ENCODE data around the gene GYPB.
"Not testable (repeated sequence)": the region's sequence is repeated elsewhere in the genome, so short reads cannot be mapped to it uniquely, and the experiment has no call there.

DNA sequence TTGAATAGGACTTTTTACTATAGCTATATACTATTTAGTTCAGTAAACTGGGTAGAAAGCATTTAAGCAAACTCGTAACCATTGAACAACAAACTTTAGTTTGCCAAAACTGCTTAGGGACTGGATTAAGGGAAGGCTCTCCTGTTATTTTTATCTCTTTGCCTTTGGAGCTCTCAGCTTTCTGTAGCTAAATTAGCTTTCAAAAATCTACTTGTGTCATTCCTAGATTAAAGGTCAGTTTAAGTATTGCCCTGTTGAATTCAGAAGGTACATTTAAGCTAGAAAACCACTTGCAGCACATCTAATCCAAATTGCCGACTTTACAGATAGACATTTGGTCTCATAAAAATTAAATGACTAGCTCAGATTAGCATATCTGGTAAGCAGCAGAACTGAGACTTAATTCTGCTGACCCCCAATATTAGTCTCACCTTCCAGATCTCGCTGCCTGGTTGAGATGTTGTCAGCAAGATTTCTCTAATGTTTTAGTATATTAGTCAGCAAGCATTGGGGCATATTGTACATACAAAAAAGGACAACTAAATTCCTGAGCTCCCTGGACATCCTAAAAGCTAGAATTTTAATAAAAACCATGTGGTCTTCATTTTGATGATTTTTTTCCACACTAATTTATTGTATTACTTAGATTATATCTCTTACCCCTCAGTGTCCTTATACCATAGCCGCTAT lies 14.2 kb downstream of the GYPB start:
- TF ChIP-seq, protein P1, sequence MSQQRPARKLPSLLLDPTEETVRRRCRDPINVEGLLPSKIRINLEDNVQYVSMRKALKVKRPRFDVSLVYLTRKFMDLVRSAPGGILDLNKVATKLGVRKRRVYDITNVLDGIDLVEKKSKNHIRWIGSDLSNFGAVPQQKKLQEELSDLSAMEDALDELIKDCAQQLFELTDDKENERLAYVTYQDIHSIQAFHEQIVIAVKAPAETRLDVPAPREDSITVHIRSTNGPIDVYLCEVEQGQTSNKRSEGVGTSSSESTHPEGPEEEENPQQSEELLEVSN (IDR thresholded peaks at IDR 0.05; ENCODE audit: borderline replicate concordance, low read depth), result not testable (repeated sequence)
- TF ChIP-seq RFX5 (IDR thresholded peaks at IDR 0.05); SREBF2 (IDR thresholded peaks at IDR 0.05); RAD21 (conservative IDR thresholded peaks at IDR 0.05 in 1 of 2, IDR thresholded peaks at IDR 0.05 in 1 of 2); TP53 (CRISPR knock-in tag; IDR thresholded peaks at IDR 0.05); EP300 (IDR thresholded peaks at IDR 0.05): not testable (repeated sequence)
- TF ChIP-seq, protein P2, sequence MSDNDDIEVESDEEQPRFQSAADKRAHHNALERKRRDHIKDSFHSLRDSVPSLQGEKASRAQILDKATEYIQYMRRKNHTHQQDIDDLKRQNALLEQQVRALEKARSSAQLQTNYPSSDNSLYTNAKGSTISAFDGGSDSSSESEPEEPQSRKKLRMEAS (IDR thresholded peaks at IDR 0.05), result not testable (repeated sequence)
- TF ChIP-seq, protein P3, sequence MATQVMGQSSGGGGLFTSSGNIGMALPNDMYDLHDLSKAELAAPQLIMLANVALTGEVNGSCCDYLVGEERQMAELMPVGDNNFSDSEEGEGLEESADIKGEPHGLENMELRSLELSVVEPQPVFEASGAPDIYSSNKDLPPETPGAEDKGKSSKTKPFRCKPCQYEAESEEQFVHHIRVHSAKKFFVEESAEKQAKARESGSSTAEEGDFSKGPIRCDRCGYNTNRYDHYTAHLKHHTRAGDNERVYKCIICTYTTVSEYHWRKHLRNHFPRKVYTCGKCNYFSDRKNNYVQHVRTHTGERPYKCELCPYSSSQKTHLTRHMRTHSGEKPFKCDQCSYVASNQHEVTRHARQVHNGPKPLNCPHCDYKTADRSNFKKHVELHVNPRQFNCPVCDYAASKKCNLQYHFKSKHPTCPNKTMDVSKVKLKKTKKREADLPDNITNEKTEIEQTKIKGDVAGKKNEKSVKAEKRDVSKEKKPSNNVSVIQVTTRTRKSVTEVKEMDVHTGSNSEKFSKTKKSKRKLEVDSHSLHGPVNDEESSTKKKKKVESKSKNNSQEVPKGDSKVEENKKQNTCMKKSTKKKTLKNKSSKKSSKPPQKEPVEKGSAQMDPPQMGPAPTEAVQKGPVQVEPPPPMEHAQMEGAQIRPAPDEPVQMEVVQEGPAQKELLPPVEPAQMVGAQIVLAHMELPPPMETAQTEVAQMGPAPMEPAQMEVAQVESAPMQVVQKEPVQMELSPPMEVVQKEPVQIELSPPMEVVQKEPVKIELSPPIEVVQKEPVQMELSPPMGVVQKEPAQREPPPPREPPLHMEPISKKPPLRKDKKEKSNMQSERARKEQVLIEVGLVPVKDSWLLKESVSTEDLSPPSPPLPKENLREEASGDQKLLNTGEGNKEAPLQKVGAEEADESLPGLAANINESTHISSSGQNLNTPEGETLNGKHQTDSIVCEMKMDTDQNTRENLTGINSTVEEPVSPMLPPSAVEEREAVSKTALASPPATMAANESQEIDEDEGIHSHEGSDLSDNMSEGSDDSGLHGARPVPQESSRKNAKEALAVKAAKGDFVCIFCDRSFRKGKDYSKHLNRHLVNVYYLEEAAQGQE (IDR thresholded peaks at IDR 0.05), result not testable (repeated sequence)
- TF ChIP-seq, protein P4, sequence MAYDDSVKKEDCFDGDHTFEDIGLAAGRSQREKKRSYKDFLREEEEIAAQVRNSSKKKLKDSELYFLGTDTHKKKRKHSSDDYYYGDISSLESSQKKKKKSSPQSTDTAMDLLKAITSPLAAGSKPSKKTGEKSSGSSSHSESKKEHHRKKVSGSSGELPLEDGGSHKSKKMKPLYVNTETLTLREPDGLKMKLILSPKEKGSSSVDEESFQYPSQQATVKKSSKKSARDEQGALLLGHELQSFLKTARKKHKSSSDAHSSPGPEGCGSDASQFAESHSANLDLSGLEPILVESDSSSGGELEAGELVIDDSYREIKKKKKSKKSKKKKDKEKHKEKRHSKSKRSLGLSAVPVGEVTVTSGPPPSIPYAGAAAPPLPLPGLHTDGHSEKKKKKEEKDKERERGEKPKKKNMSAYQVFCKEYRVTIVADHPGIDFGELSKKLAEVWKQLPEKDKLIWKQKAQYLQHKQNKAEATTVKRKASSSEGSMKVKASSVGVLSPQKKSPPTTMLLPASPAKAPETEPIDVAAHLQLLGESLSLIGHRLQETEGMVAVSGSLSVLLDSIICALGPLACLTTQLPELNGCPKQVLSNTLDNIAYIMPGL (CRISPR knock-in tag; IDR thresholded peaks at IDR 0.05; ENCODE audit: borderline replicate concordance), result not testable (repeated sequence)
- TF ChIP-seq, protein P5, sequence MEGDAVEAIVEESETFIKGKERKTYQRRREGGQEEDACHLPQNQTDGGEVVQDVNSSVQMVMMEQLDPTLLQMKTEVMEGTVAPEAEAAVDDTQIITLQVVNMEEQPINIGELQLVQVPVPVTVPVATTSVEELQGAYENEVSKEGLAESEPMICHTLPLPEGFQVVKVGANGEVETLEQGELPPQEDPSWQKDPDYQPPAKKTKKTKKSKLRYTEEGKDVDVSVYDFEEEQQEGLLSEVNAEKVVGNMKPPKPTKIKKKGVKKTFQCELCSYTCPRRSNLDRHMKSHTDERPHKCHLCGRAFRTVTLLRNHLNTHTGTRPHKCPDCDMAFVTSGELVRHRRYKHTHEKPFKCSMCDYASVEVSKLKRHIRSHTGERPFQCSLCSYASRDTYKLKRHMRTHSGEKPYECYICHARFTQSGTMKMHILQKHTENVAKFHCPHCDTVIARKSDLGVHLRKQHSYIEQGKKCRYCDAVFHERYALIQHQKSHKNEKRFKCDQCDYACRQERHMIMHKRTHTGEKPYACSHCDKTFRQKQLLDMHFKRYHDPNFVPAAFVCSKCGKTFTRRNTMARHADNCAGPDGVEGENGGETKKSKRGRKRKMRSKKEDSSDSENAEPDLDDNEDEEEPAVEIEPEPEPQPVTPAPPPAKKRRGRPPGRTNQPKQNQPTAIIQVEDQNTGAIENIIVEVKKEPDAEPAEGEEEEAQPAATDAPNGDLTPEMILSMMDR (IDR thresholded peaks at IDR 0.05), result not testable (repeated sequence)

Measured in A549 (cell line).